Thyroid gland (tissue), 4 donors: ENCODE measurements around the gene METTL1.

ENCODE experiments used
- POLR2A ChIP-seq, 2 donors: fragments of 450-650 bp; IDR thresholded peaks; one replicate each; pipeline ENCODE4 v1.6.1; 2017; ENCODE audit warnings: antibody characterized with exemption in 2 of 2, mild to moderate bottlenecking in 2 of 2, moderate library complexity in 1 of 2
- TF ChIP-seq, protein P1 (sequence below), 6 experiments: fragments of 200-600 bp in 3 of 6; fragments of 450-650 bp in 3 of 6; sonication (generic) in 3 of 6; IDR thresholded peaks; one replicate each; pipeline ENCODE4 v1.5.1; 2016 to 2019; ENCODE audit warnings: antibody characterized with exemption in 6 of 6, mild to moderate bottlenecking in 2 of 6, inconsistent platforms in 1 of 6, moderate library complexity in 1 of 6

DNA sequence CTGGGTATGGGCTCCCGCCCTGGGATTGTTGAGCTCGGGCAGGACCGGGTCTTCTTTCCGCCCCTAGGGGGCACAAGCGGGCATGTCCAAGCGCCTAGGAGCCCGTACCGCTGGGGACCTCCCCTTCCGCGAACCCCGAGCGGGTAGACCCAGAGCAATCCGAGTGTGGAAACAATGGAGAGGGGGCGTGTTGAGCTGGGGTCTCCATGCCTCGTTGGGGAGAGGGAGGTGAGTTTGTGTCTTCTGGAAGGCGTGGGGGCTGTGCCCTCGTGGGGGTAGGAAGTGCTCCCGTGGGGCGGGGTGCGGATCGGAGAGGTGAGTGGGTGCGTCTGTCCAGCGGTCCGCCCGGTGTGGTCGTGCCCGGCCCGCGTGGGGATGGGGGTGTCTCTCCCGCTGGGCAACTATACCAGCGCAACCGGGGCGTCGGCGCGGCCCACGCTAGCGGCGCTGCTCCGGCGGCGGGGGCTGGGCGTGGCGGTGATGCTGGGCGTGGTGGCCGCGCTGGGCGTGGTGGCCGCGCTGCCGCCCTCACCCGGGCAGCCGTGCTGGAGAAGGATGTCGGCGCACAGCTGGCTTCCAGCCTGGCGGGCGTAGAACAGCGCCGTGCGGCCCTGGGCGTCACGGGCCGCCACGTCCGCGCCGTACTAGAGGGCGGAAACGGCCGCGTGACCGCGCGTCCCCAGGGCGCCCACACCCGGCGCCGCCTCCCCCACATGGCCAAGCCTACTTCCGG lies 45.6 kb downstream of the METTL1 start:
- TF ChIP-seq, protein P1, sequence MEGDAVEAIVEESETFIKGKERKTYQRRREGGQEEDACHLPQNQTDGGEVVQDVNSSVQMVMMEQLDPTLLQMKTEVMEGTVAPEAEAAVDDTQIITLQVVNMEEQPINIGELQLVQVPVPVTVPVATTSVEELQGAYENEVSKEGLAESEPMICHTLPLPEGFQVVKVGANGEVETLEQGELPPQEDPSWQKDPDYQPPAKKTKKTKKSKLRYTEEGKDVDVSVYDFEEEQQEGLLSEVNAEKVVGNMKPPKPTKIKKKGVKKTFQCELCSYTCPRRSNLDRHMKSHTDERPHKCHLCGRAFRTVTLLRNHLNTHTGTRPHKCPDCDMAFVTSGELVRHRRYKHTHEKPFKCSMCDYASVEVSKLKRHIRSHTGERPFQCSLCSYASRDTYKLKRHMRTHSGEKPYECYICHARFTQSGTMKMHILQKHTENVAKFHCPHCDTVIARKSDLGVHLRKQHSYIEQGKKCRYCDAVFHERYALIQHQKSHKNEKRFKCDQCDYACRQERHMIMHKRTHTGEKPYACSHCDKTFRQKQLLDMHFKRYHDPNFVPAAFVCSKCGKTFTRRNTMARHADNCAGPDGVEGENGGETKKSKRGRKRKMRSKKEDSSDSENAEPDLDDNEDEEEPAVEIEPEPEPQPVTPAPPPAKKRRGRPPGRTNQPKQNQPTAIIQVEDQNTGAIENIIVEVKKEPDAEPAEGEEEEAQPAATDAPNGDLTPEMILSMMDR (IDR thresholded peaks at IDR 0.05) = peak in 4 of 6 experiments; percentile 16 to 57 (median 32)
- no peak for TF ChIP-seq POLR2A (IDR thresholded peaks at IDR 0.05)
